NT2/D1 (cell line): ENCODE data around the gene MYO1D.
"Not testable (repeated sequence)": the region's sequence is repeated elsewhere in the genome, so short reads cannot be mapped to it uniquely, and the experiment has no call there.

Experiments
- SUZ12 ChIP-seq: IDR thresholded peaks from 2 replicates; pipeline ENCODE4 v1.6.1; 2011; ENCODE audit not compliant: insufficient read length, insufficient read depth; ENCODE audit errors: extremely low read depth
- ZNF274 ChIP-seq: IDR thresholded peaks from 2 replicates; pipeline ENCODE4 v1.6.1; 2011; ENCODE audit warnings: mild to moderate bottlenecking, low read depth, low read length

DNA sequence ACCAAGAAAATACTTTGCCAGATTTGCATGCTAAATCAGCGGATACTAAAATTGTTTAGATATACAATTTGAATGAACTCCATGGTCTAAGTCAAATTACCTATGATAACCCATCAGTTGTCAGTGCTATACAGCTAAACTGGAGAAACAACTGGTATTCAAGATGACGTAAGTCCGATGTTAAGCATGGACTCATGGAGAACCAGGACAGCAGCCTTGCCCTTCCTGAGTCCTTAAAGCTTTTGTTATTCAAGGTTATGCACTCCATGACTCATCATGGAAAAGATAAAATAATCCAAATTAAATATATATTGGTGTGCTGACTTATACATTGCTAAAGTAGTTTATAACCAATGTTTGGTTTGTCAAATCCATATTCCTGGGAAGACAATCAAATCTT, 47.0 kb upstream of the MYO1D start:
- not testable (repeated sequence) for TF ChIP-seq ZNF274, SUZ12
